Activated naive CD8-positive, alpha-beta T cell treated with anti-CD3 and anti-CD28 coated beads, Interleukin-2, amount 10 ng/mL, durations not matched to agents 7 days and 5 days (primary cell): ENCODE results near the gene NUCB1. TPM values are rescaled to one million over a fixed set of nuclear protein-coding genes. Genes with fewer than 3 reads are reported as not detected.

Experiments used
- total RNA-seq, 2 experiments: library from RNA; stranded (reverse); gene quantifications; one replicate each; pipeline ENCODE4 v1.2.3, GENCODE V29; 2021

Gene NUCB1
- total RNA-seq, 2 experiments from 2014 or later: 203 to 214 TPM

Other genes starting within 250 kb of the NUCB1 start
- gene NTN5, start 227.3 kb upstream of the NUCB1 start, total RNA-seq: 1 to 10 TPM; 1.8 to 2.3 TPM
- not detected for gene FUT2, start 204.3 kb upstream of the NUCB1 start, total RNA-seq
- gene MAMSTR, start 180.6 kb upstream of the NUCB1 start, total RNA-seq: 1 to 10 TPM; 1.5 to 2.1 TPM
- gene RASIP1, start 159.7 kb upstream of the NUCB1 start, total RNA-seq: not detected
- gene IZUMO1, start 153.4 kb upstream of the NUCB1 start, total RNA-seq: not detected
- under 1 TPM; 0.14 to 0.22 TPM for gene FUT1, start 147.7 kb upstream of the NUCB1 start, total RNA-seq
- not detected for gene FGF21, start 144.8 kb upstream of the NUCB1 start, total RNA-seq
- 10 to 100 TPM; 40.6 to 43.9 TPM for gene BCAT2, start 89.3 kb upstream of the NUCB1 start, total RNA-seq
- gene HSD17B14, start 63.8 kb upstream of the NUCB1 start, total RNA-seq: 1 to 10 TPM; 2.6 to 3.3 TPM
- 1 to 10 TPM; 4.0 to 7.0 TPM for gene PLEKHA4, start 31.7 kb upstream of the NUCB1 start, total RNA-seq
- 10 to 100 TPM; 82.8 to 83.9 TPM for gene PPP1R15A, start 27.9 kb upstream of the NUCB1 start, total RNA-seq
- gene TULP2, start 1.6 kb upstream of the NUCB1 start, total RNA-seq: under 1 TPM in 1 of 2 experiments, not detected in 1; 0.17 TPM
- 1 to 10 TPM; 1.7 to 2.6 TPM for gene DHDH, start 33.4 kb downstream of the NUCB1 start, total RNA-seq
- 100 to 1,000 TPM; 285 to 296 TPM for gene BAX, start 54.6 kb downstream of the NUCB1 start, total RNA-seq
- 1,000 to 10,000 TPM; 1,232 to 1,343 TPM for gene FTL, start 65.0 kb downstream of the NUCB1 start, total RNA-seq
- 10 to 100 TPM; 58.0 to 63.1 TPM for gene GYS1, start 93.0 kb downstream of the NUCB1 start, total RNA-seq
- gene RUVBL2, start 93.6 kb downstream of the NUCB1 start, total RNA-seq: 10 to 100 TPM; 71.3 to 76.1 TPM
- gene LHB, start 116.8 kb downstream of the NUCB1 start, total RNA-seq: not detected
- gene CGB3, start 124.0 kb downstream of the NUCB1 start, total RNA-seq: not detected
- not detected for gene CGB2, start 131.6 kb downstream of the NUCB1 start, total RNA-seq
- gene CGB1, start 136.6 kb downstream of the NUCB1 start, total RNA-seq: not detected
- not detected for gene CGB5, start 143.5 kb downstream of the NUCB1 start, total RNA-seq
- gene CGB8, start 148.8 kb downstream of the NUCB1 start, total RNA-seq: not detected
- not detected for gene CGB7, start 157.4 kb downstream of the NUCB1 start, total RNA-seq
- not detected for gene NTF4, start 164.5 kb downstream of the NUCB1 start, total RNA-seq
- not detected for gene KCNA7, start 172.4 kb downstream of the NUCB1 start, total RNA-seq
- 100 to 1,000 TPM; 321 to 328 TPM for gene SNRNP70, start 185.1 kb downstream of the NUCB1 start, total RNA-seq
- 10 to 100 TPM in 1 of 2 experiments, 1 to 10 TPM in 1; 8.9 to 10.1 TPM for gene LIN7B, start 214.1 kb downstream of the NUCB1 start, total RNA-seq
- gene C19orf73, start 218.8 kb downstream of the NUCB1 start, total RNA-seq: 1 to 10 TPM; 1.3 to 1.7 TPM
- gene PPFIA3, start 219.2 kb downstream of the NUCB1 start, total RNA-seq: 1 to 10 TPM; 3.6 to 4.6 TPM